GM19351 (cell line): ENCODE results near the gene CNGB1.
"Not testable (repeated sequence)": the region's sequence is repeated elsewhere in the genome, so short reads cannot be mapped to it uniquely, and the experiment has no call there.

Experiments used
- ATAC-seq: cut with Tn5 transposase; IDR thresholded peaks from one replicate; pipeline ENCODE4 v1.9.1; 2021; ENCODE audit warnings: mild to moderate bottlenecking, moderate library complexity; ENCODE audit not compliant: unreplicated experiment

Gene CNGB1

DNA sequence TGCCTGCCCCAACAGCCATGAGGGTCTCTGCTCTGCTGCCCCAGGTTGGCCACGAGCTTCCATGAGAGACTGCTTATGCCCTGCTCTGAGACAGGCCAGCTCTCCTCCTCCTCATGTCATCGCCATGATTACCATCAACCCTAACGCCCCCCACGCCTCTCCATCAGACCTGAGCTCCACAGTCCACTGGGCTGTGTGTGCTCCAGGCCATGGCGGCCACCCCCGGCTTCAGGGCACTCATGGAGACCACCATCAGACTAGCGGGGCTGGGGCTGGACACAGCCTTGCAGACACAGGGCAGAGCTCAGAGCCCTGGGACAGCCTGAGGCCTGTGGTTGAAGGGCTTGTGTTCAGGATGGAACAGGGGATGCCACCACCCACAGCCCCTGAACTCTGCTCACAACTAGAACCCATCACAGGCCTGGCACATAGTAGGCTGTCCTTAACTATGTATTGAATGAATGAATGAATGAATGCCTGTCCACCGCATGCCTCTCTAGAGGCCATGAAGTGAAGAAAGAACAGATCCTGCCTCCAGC lies 14.6 kb downstream of the CNGB1 start:
- no peak for ATAC-seq

DNA sequence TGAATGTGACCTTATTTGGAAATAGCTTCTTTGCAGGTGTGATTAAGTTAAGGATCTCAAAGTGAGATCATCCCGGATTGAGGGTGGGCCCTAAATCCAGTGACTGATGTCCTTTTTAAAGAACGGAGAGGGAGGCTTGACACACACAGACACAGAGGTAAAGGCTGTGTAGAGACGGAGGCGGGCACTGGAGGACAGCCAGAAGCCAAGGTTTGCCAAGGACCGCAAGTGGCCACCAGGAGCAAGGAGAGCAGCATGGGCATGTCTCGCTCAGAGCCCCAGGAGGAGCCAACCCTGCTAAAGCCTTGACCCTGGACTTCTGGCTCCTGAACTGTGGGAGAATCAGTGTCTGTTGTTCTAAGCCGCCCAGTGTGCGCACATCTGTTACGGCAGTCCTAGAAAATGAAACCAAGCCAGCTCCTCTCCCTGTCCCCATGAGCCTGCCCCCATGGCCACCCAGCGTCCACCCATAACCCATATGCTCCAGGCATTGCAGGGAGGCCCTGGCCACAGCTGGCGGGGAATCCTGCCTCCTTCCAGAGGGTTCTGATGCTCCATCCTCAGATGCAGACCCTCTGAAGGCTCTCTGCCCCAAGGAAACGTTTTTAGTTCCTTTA lies 15.2 kb downstream of the CNGB1 start:
- ATAC-seq = no peak

DNA sequence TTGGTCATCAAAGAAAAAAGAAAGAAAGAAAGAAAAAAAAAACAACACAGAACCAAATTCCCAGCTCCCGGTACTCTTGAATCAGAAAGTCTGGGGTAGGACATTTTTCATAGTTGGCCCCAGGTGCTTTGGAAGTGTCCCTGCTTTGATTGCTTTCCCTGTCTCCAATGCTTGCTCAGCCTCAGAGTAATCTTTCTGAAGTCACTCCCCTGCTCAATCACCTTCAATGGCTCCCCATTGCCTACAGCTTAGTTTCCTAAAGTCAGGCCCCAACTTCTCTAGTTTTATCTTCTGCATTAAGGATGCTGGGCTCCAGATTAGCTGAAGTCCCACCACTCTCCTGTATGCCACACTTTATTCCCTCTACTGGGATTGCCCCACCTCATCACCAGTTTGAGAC lies 17.1 kb downstream of the CNGB1 start:
- no peak for ATAC-seq

DNA sequence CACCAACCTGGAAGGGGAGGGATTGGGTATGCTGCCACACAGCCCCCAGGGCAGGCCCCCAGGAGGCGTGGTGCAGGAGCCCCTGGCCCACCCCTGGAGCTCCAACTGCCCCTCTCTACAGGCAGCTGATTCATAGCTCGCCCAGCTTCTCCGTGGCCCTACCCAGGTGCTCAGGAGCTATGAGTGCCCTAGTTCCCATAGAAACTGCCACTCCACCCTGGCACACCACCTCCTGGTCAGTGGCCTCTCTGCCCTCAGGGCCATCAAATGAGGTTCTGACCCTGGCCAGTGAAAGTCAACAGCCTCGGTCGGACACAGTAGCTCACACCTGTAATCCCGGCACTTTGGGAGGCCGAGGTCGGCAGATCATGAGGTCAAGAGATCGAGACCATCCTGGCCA lies 18.0 kb downstream of the CNGB1 start:
- ATAC-seq = no peak

DNA sequence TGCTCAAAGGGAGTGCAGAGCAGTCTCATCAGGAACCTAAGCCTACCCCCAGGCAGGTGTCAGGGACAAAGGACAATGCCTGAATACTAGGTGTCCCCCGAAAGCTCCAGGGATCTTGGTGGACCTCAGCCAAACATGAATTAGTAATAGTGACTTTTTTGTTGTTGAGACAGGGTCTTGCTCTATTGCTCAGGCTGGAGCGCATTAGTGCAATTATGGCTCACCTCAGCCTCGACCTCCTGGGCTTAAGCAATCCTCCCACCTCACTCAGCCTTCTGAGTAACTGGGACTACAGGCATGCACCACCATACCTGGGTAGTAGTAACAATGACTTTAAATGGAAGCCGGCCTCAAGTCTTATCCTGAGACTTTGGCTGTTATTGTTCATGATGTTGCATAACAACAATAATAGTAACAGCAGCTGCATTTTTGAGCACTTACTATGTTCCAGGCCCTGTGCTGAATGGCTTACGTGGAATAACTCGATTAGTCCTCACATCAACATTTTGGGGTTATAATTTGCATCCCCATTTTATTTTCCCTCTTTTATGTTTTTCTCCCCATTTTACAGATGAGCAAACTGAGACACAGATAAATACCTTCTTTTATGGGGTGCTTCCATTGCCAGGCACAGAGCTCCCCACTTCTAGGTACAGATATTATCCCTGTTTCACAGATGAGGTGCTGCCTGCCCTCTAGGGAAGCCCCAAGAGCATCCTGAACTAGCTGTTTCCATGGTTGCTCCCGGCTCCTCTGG lies 19.5 kb downstream of the CNGB1 start:
- no peak for ATAC-seq

DNA sequence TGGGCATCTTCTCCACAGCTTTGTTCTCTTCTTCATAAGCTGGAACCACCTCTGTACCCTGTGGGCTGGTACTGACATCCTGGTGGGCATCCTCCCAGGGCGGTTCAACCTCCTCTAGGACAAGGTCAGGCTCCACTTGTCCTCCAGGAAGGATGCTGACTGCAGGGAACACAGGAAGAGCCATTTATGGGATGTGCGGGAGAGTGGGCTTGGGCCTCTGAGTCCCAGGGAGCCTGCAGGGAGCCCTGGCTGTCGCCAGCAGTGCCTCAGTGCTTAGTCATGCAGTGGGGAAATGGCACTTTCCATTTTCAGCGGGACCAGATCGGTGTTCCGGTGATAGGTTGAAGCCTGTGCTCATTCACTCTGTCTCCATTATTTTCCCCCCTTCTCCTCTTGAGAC lies 20.5 kb downstream of the CNGB1 start:
- no peak for ATAC-seq

DNA sequence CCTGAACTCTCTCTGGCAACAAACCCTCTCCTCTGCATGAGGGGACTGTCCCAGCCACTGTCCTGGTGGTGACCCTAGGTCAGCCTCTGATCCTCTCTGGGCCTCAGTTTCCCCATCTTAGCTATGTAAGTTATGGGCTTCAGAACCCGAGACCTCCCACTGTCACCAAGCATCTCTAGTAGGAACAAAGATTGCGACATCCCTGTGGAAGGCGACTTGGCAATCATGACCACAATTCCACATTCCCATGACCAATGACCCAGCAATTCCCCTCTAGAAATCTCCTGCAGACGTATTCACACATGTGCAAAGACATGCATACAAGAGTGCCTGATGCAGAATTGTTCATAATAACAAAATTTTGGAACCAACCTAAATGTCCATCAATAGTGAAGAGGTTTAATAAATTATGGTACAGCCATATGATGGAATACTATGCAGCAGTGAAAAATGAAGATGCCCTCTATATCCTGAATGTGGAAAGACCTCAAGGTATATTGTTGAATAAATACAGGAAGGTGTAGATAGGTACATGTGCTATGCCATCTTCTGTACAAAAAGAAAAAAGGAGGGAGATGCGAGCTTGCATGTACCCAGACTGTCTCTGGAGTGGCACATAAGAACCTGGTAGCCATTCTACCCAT lies 21.2 kb downstream of the CNGB1 start:
- ATAC-seq = no peak

DNA sequence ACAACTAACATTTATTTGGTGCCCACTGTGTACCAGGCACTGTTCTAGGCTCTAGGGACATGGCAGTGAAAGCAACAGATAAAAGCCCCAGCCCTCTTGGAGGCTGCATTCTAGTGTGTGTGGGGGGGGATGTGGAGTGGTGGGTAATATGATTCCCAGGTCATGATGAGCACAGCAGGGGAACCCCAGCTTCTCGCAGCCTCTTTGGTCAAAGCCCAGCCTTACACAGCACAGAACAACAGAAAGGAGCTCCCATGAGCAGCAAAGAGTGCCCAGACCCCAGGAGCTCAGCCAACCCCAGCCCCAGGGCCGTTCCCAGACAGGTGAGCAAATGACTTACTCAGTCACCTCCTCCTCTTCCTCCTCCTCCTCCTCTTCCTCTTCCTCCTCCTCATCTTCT lies 21.9 kb downstream of the CNGB1 start:
- ATAC-seq = no peak

DNA sequence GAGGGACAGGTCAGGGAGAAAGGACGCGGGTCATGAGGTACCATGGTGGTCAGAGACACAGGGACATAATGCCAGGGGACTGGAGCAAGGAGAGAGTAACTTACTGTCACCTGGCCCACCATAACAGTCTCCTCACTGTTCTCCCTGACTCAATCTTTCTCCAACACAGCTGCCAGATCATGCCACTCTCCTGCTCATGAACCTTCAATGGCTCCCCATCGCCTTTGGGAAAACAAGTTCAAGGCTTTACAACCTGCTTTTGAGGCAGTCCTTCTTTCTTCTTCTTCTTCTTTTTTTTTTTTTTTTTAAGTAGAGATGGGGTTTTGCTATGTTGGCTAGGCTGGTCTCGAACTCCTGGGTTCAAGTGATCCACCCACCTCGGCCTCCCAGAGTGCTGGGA lies 22.9 kb downstream of the CNGB1 start:
- ATAC-seq = no peak

DNA sequence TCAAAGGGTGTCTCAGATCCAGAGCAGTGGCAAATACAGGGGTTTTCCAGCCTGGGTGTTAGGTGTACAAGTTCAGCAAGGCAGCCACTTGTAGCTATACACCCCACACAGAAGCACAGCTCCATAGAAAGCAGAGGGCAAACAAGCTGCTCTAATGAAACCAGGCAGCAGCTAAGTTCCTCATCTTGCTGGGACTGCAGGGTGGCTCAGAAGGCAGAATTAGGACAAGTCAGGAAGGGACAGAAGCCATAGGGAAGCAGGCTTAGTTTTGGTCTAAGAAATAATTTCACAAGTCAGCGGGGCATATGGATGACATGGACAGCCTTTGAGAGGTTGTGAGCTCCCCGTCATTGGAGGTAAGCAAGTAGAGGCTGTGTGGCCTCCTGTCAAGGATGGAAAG lies 23.7 kb downstream of the CNGB1 start:
- no peak for ATAC-seq

DNA sequence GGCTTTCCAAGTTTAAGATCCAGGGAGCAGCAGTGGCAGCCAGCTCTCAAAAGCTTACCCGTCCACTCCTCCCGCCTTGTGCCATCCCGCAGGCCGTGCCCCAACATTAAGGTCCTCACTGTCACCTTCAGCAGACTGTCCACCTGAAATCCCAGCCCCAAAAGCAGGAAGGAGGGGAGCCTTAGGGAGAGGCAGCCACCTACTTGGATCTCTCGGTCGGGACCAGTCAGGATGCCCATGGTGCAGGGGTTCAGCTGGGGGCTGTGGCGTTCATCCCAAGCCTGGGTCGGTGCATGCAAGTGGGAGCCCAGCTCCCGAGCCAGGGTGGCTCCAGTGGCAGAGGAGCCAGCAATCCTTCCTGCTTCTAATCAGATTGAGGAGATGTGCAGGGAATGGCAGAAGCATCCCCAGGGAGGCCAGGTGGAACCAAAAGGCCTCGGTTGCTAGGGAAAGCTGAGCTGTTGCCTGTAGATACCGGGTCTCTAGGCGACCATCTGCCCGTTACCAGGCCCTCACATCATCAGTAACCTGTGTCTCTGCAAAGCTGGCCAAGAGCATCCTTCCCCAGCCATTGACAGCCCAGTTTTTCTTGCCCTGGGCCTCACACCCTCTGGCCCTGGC lies 24.6 kb downstream of the CNGB1 start:
- ATAC-seq = no peak

DNA sequence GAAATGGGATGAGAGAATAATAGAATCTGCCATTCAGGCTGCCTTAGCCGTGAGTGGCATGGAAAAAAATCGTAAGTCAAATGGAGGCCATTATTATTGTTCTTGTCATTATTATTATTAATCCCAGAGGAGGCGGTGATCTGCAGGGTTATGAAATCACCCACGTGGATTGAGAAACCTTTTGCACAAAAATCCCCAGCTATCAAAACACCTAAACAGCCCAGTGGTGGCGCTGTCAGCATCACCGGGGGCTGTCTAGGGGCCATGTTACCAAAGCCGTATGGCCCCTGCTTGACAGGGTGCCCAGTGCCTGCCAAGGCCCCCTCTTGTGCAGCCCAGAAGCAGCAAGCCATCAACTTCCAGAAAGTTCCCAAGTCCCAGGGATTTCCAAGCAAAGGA lies 25.2 kb downstream of the CNGB1 start:
- no peak for ATAC-seq

DNA sequence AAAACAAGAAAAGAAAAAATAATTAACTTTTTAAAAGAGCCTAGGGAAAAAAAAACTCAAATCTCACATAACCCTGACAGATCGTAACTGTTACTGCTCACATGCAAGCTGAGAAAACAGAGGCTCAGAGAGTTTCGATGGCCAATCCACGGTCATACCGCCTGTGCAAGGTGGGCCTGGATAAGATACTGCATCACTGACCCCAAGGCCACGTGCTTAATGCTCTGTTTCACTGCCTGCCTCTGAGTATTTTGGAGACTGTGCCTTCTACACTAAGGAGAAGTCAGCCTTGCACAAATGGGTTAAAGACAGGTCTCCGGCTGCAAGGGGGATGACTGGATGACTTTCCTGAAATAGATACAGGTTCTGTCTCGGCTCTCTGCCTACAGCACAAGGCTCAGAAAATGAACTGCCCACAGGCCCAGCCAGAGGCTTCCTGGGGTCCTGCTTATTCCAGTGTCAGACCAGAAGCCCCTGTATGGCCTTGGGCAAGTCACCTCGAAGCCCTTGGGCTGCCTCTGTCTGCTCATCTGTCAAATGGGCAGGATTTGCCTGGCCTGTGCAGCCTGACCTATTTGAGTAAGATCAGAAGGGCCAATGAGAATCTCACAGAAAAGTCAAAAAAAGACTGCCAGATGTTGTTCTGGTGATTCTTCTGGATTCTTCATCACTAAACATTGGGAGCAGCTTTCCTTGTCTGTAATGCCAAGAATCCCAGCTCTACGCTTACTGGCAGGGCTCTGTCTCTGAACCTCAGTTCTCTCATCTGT lies 25.8 kb downstream of the CNGB1 start:
- ATAC-seq = no peak

DNA sequence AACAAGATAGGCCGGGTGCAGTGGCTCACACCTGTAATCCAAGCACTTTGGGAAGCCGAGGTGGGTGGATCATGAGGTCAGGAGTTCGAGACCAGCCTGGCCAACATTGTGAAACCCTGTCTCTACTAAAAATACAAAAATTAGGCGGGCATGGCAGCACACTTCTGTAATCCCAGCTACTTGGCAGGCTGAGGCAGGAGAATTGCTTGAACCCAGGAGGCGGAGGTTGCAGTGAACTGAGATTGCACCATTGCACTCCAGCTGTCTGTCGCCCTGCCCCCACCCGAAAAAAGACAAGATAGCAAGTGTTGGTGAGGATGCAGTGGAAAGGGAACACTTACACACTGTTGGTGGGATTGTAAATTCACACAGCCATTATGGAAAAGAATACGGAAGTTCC lies 27.5 kb downstream of the CNGB1 start:
- not testable (repeated sequence) for ATAC-seq

DNA sequence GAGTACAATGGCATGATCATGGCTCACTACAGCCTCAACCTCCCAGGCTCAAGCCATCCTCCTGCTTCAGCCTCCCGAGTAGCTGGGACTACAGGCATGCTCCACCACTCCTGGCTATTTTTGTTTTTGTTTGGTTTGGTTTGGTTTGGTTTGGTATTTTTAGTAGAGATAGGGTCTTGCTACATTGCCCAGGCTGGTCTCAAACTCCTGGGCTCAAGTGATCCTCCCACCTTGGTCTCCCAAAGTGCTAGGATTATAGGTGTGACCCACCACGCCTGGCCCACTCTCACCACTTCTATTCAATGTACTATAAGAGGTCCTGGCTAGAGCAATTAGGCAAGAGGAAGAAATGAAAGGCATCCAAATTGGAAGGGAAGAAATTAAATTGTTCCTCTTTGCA lies 29.0 kb downstream of the CNGB1 start:
- not testable (repeated sequence) for ATAC-seq

DNA sequence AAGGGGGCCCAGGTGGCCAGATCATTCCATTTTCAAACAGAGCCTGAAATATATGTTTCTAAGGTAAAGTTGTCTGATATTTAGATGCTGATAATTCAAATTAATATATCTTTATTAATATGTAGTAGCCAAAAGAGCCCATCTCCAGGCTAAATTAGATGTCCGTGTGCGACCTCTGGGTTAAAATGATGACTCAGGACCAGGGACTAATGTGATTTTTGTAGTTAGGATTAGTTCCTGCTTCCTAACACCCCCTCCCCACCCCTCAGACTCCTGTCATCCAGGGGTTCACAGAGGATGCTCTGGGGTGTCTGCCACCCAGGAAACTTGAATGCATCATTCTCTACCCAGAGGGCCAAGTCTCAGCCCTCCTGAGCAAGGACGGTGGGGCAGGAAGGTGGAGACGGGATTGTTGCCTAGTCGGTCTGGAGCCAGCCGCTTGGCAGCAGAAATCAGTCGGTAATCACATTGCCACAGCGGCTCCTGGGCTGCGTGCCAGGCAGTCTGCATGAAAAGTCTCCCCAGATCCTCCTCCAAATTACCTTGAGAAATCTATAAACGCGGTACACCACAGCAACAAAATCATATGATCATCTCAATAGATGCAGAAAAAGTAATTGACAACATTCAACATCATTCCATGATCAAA lies 29.8 kb downstream of the CNGB1 start:
- no peak for ATAC-seq

DNA sequence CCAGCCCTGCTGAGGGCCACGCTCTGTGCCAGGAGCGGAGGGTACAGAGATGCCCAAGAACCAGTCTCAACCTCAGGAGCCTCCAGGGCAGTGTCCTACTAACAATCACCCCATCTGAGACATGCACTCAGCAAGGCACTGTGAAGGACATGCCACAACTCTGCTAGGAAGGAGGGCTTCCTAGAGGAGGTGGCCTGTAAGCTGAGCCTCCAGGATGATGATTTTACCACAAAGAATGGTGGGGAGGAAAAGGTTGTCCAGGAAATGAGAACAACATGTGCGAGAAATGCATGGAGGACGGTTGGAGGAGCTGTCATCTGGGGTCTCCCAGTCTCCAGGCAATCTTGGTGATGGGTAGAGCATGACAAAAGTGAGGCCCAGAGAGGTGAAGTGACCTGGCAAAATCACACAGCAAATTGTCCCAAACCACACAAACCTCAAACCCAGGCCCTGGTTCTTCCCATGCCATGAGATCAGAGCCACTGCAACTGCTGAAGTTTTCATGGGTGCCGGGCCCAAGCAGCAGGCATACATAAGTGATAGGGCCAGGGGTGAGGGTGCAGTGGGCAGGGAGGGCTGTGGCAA lies 30.5 kb downstream of the CNGB1 start:
- no peak for ATAC-seq

DNA sequence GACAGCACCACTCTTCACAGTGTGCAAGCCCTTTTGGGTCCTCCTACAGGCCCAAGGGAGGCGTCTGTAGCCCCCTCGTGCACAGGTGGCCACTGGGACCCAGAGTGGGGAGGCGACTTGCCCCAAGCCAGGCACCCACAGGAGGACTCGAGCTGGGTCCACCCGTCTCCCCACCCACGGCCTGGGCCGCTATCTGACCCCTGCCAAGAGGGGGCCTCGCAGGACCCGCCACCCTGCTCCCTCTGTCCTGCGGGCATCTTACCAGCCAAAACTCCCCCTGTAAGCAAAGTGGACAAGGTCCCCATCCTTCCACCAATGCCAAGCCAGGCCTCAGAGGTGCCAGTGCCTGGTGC lies 31.1 kb downstream of the CNGB1 start:
- ATAC-seq = no peak

DNA sequence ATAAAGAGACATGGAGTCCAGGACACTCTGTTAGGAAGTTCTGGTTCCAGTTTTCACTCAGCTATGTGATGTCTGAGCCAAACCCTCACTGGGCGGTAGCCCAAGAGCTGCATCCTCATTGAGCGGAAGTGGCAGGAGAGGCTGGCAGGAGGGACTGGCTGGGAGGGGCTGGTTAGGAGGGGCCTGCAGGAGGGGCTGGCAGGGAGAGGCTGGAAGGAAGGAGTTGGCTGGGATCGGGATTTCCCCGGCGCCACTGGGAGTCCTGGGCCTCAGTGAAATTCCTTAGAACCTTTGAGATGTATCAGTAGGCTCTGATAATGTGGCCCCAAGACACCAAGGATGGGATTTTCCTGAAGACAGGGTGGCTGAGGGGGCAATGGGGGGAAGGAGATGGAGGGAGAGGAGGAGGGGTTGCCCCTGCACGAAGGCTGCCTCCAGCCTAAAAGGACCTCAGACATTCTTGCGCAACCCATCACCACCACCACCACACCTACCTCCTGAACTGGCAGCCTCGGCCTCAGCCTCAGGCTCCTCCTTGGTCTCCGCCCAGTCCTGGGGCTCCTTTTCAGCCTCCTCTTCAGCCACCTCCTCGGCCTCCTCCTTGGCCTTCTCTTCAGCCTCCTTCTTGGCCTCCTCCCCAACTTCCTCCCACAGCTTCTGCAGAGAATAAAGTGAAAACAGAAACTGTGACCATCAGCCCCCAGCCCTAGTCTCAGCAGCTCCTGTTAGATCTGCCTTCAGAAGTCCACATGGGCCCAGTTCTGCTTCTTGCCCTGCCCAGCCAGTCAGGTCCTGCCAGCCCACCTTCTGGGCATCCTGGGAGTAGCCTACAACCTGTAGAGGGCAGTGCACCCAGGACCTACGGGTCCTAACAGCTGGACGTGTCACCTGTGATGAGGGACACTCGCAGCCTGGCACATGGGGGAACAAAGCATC lies 31.7 kb downstream of the CNGB1 start:
- ATAC-seq = no peak
